ENCODE measurements around the gene DPPA2.
"Not testable (repeated sequence)": the region's sequence is repeated elsewhere in the genome, so short reads cannot be mapped to it uniquely, and the experiment has no call there.

The DPPA2 gene, protein sequence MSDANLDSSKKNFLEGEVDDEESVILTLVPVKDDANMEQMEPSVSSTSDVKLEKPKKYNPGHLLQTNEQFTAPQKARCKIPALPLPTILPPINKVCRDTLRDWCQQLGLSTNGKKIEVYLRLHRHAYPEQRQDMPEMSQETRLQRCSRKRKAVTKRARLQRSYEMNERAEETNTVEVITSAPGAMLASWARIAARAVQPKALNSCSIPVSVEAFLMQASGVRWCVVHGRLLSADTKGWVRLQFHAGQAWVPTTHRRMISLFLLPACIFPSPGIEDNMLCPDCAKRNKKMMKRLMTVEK

GRCh38 chr3:109316162-109316730 is at the start of gene DPPA2:
Gene DPPA2 (minus strand): TSS chr3:109316517. CDS start chr3:109314542, 1,975 bp downstream.
- DNase-seq = no peak

DNA sequence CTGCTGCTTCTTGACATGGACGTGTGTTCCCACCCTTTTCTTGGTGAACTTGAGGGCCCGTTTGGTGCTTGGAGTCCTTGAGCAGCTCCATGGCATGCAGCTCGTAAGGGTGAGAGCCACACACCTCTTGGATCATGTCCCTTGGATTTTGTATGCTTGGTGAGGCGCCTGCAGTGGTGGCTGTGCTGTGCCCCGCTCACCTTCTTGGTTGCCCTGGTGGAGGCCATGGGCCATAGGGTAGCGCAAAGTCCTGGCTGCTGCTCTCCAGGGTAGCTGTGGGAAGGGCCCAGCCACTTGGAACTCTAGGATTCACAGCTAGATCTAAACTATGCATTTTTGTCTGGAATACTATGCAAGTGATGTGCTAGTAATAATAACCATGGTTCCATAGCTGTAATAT is 47.8 kb upstream of the DPPA2 start:
- no peak for DNase-seq

DNA sequence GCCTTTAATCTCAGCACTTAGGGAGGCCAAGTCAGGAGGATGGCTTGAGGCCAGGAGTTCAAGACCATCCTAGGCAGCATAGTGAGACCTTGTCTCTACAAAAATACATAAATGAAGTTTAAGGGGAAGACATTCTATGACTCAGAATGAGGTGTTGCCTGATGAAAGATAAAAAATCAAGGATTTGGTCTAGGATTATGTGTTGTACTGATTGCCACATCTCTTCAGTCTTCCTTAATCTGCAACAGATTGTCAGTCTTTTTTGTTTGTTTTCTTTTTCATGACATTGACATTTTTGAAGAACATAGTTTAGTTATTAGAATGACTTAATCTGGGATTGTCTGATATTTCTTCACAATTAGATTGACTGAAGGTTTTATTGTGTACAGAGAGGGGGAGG is 47.3 kb upstream of the DPPA2 start:
- DNase-seq = no peak

DNA sequence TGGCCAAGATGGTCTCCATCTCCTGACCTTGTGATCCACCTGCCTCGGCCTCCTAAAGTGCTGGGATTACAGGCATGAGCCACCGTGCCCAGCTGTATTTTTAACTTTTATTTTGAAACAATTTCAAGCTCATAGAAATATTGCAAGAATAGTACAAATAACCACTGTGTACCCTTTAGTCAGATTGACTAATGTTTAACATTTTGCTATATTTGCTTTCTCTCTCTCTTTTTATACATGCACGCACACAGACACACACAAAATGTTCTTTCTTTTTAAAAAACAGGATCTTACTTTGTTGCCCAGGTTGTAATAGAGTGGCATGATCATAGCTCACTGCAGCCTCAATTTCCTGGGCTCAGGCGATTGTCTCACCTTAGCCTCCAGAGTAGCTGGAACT is 46.5 kb upstream of the DPPA2 start:
- no peak for DNase-seq

DNA sequence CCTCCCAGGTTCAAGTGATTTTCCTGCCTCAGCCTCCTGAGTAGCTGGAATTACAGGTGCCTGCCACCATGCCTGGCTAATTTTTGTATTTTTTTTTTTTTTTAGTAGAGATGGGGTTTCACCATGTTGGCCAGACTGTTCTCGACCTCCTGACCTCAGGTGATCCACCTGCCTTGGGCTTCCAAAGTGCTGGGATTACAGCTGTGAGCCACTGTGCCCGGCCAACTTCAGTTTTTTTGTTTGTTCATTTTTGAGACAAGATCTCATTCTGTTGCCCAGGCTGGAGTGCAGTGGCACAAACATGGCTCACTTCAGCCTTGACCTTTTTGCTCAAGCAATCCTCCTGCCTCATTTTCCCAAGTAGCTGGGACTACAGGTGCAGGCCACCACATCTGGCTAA is 42.5 kb upstream of the DPPA2 start:
- not testable (repeated sequence) for DNase-seq

- DNase-seq = no peak
Measured at GRCh38 chr3:109356442-109357155, 40.3 kb upstream of the DPPA2 start.

DNA sequence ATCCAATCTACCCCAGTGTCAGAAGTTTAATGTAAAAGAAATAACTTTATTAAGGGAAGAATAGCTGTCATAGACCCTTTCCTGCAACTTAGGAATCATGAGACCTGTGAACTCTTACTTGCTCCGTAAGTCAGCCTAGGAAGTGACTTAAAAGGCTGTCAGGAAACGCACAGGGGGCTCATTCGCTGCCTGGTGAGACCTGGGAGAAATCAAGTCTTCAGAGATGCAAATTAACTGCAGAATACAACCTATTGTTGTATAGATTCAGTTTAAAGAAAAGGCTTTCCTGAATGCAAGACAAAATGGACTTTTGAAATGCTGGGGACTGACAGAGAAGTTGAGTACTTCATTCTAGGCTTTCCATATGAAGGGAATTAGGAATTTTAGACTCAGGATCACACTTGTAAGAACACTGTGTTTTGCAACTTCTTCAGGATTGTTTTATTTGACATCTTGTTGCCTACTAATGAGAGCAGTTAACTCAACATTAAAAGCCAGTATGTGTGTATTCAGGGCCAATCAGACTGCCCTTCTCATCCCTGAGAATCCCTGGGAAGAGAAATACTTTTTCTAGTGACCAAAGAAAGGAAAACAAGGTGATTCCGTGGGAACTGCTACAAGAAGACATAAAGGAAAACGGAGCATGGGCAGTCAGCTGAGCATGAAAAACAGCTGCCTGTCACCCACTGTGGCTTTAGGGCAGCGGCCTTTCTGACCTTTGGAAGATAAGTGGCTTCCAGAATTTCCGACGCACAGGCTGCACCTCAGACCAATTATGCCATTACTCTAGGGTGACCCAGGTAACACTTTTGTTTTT is 39.5 kb upstream of the DPPA2 start:
- no peak for DNase-seq

GRCh38 chr3:109353057-109353456 is 36.7 kb upstream of the DPPA2 start:
- DNase-seq = no peak

DNA sequence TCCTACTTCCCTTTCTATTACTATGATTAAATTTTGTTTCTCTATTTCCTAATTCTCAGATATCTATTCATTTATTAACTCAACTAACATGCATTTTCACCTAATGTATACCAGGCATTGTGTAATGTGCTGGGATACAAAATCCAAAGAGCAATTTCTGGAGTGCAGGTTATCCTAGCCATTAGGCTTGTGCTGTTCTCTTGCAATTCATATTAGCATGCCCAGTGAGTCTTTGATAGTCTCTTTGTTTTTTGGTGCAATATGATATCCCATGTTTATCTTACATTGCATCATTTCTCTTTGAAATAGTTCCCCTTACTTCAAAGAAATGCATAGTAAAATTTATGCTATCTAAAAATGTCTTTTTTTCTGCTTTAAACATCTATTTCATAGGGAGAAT is 34.9 kb upstream of the DPPA2 start:
- no peak for DNase-seq

DNA sequence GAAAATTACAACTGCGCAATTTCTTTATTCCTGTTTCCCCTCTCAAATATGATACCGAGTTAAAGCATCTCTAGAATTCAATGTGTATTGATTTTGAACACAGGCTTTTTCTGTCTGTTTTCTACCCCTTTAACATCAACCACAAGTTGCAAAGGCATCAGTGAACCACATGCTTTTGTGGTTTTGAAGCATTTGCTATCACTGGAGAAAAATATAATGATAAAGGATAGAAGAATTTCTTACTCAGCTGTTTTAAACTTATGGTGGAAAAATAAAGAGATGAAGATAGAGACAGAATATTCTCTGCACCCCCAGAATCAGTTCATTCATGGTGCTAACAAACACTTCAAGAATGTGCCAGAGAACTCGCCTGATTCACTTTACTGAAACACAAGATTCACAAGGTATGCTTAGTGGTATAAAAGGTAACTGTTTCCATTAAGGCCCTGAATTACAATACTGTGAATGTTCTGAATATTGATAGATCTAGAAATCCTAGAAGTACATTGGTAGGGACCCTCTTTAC is 30.5 kb upstream of the DPPA2 start:
- no peak for DNase-seq

DNA sequence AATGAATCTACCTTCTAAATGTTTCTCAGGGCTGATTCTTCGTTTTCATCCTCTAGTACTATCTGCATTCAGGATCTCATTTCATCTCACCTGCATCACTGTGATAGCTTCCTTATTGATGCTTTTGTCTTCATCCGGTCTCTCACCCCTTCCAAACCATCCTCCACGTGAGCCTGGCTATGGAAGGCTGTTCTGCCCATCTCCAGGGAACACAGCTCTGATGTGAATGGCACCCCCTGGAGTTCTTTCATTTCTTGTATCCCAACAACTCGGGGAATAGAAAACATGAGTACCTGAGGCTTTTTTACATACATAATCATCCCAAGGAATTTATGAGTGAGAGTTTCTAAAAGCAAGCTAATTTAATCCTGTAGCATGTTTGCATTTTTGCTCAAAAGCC is 29.8 kb upstream of the DPPA2 start:
- no peak for DNase-seq

DNA sequence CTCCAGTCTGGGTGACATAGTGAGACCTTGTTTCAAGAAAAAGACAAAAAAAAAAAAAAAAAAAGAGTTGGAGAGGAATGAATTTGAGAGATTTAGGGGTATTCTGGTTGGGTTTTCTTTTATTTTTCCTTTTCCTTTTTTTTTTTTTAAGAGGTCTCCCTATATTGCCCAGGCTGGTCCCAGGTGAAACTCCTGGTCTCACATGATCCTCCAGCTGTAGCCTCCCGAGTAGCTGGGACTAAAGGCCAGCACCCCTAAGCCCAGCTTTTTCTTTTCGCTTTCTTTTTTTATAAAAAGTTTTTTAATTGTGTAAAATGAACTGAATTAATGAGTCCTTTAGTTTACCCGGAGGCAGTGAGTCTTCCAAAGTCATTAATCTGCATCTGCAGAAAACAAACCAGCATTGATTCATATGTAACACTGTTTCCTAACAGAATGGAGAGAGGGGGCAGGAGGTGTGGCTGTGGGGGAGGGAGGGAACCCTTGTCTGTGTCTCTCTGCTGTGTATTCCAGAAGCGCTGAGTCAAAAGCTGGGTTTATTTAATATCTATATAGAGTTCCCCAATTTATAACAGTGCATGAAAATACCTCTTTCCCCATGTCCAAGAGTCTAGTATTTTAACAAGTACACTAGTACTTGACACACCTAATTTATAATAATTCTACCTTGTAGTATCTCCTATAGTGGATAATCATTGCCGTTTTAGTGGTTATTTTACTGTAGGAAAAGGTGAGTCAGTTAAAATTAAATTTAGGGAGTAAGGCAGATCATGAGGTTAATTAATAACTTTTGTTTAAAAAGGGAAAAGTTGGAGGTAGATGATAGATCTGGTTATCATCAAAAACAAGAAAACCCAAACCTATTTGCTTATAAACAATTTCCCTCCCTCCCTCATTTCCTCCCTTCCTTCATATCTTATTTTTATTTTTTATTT is 23.7 kb upstream of the DPPA2 start:
- no peak for DNase-seq

- no peak for DNase-seq
Measured at GRCh38 chr3:109339197-109339596, 22.9 kb upstream of the DPPA2 start.

DNA sequence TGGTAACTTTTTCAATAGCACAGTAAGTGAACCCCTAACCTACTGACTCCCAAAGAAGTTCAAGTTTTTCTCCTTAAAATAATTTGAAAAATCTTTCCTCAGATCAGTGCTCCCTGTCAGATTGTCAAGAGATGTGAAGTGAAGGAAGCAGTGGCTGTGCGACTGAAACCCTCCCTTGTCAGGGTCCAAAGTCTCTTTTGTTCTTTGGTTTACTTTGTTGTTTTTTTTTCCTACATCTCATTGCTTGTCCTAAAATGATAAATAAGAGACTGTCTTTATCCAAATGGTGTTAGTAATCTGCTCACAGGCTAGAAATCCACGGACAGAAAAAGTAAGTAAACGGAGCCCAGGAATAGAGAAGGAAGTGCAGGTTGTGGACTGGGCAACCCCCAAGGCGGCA is 22.0 kb upstream of the DPPA2 start:
- DNase-seq = no peak

- DNase-seq = no peak
Measured at GRCh38 chr3:109337393-109337792, 21.1 kb upstream of the DPPA2 start, which contains the start of gene DPPA4. Gene DPPA4 (minus strand): TSS chr3:109337546. CDS start chr3:109337517, 29 bp downstream.

GRCh38 chr3:109336291-109336861 is 20.1 kb upstream of the DPPA2 start:
- DNase-seq = no peak

GRCh38 chr3:109334572-109334971 is 18.3 kb upstream of the DPPA2 start:
- no peak for DNase-seq

DNA sequence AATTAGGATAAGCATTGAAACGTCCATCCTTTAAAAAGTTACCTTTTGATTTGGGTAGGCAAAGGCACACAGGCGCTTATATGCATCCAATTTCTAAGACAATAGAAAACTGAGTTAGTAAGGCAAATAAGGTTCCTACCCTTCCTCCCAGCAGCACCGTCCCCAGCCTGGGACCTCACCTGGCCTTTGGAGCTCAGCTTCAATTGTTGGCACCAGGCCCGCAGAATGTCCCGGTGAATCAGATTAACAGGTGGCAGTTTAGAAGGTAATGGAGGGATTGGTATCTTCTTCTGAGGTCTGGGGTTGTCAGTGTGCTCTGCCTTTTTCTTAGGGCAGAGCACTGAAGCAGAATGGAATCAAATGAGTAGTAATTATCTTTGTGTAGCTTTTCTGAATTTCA is 15.4 kb upstream of the DPPA2 start:
- DNase-seq = no peak

DNA sequence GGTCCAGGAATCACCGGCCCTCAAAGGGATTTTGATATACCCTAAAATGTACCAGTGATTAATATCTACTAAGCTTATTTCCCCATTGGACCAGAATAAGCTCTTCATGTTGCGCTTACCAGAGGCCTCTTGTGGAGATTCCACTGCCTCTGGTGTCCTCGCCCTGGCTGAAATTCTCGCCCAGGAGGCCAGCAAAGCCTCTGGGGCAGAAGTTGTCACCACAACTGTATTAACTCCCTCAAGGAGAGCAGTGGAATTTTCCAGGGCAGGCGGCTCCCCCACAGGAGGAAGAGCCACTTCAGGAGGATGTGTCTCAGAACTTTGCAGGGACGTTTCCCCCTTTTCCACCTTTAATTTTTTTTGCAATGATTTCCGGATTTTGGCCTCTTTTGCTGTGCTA is 14.1 kb upstream of the DPPA2 start:
- DNase-seq = no peak

GRCh38 chr3:109328202-109328601 is 11.9 kb upstream of the DPPA2 start:
- DNase-seq = no peak

GRCh38 chr3:109325657-109326056 is 9.3 kb upstream of the DPPA2 start:
- no peak for DNase-seq

GRCh38 chr3:109325109-109325508 is 8.8 kb upstream of the DPPA2 start:
- no peak for DNase-seq

All from NCI-H2081 treated with DMSO at 0.1 percent for 48 hours (cell line).